22Rv1 (cell line): ENCODE data around the gene SLFNL1.

Experiments
- ZFX ChIP-seq: fragments of 450-650 bp; IDR thresholded peaks from 2 replicates; pipeline ENCODE4 v1.6.1; 2017; ENCODE audit warnings: antibody characterized with exemption, borderline replicate concordance
- TF ChIP-seq, protein P1 (sequence below): fragments of 450-650 bp; IDR thresholded peaks from 2 replicates; pipeline ENCODE4 v1.5.1; 2017; ENCODE audit warnings: mild to moderate bottlenecking

DNA sequence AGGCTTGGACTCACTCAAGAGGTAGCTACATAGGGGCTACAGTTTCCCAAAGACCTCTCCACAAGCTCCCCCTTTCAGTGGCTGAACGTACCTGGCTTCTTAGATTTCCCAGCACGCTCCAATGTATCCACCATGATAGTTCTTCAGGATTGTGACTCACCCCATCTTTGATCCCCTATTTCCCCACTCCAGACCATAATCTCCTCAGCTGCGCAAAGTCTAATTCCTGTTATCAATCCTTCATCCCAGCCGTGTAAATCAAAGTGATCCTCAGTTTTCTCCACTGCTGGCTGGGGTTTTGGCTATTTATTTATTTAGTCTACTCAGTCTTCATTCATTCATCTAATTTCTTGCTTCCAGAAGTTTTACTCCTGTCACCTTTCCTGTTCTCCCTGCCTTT, 55.1 kb downstream of the SLFNL1 start:
- TF ChIP-seq, protein P1, sequence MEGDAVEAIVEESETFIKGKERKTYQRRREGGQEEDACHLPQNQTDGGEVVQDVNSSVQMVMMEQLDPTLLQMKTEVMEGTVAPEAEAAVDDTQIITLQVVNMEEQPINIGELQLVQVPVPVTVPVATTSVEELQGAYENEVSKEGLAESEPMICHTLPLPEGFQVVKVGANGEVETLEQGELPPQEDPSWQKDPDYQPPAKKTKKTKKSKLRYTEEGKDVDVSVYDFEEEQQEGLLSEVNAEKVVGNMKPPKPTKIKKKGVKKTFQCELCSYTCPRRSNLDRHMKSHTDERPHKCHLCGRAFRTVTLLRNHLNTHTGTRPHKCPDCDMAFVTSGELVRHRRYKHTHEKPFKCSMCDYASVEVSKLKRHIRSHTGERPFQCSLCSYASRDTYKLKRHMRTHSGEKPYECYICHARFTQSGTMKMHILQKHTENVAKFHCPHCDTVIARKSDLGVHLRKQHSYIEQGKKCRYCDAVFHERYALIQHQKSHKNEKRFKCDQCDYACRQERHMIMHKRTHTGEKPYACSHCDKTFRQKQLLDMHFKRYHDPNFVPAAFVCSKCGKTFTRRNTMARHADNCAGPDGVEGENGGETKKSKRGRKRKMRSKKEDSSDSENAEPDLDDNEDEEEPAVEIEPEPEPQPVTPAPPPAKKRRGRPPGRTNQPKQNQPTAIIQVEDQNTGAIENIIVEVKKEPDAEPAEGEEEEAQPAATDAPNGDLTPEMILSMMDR = no peak
- TF ChIP-seq ZFX = no peak
